SK-N-MC (cell line): ENCODE data around the gene DNAJC17.

Experiments
- DNase-seq: peaks from one replicate; pipeline ENCODE4 v3.0.0-alpha.2; 2011; ENCODE audit warnings: low read depth, low spot score
- H3K27ac ChIP-seq: fragments of 200-600 bp; sonication (generic); 2 replicates; pipeline ENCODE4 v1.5.1; 2016; ENCODE audit warnings: mixed run types
- H3K36me3 ChIP-seq: fragments of 200-600 bp; sonication (generic); 2 replicates; pipeline ENCODE4 v1.6.1; 2017; ENCODE audit warnings: antibody characterized with exemption, low read length, mixed read lengths; ENCODE audit not compliant: insufficient read depth
- H3K4me3 ChIP-seq: fragments of 200-600 bp; sonication (generic); 2 replicates; pipeline ENCODE4 v1.5.1; 2016
- H3K9ac ChIP-seq: fragments of 200-600 bp; sonication (generic); 2 replicates; pipeline ENCODE4 v1.8.0; 2017; ENCODE audit warnings: mixed run types, mixed read lengths; ENCODE audit not compliant: insufficient read length
- H3K9me3 ChIP-seq: fragments of 200-600 bp; sonication (generic); 2 replicates; pipeline ENCODE4 v1.6.1; 2017; ENCODE audit warnings: low read depth, mild to moderate bottlenecking, antibody characterized with exemption, low read length, moderate library complexity, mixed read lengths
- EZH2 ChIP-seq: fragments of 200-600 bp; sonication (generic); IDR thresholded peaks from one replicate; pipeline ENCODE4 v1.6.1; 2017; ENCODE audit warnings: antibody characterized with exemption
- FOXP2 ChIP-seq: optimal IDR thresholded peaks from 2 replicates; pipeline ENCODE3; 2011; ENCODE audit warnings: mild to moderate bottlenecking, moderate library complexity; ENCODE audit not compliant: insufficient read depth; ENCODE audit errors: extremely low read length, control extremely low read depth
- POLR2AphosphoS5 ChIP-seq: IDR thresholded peaks from 2 replicates; pipeline ENCODE4 v1.6.1; 2012; ENCODE audit warnings: mild to moderate bottlenecking, low read depth, low read length, borderline replicate concordance

DNAJC17 gene

DNA sequence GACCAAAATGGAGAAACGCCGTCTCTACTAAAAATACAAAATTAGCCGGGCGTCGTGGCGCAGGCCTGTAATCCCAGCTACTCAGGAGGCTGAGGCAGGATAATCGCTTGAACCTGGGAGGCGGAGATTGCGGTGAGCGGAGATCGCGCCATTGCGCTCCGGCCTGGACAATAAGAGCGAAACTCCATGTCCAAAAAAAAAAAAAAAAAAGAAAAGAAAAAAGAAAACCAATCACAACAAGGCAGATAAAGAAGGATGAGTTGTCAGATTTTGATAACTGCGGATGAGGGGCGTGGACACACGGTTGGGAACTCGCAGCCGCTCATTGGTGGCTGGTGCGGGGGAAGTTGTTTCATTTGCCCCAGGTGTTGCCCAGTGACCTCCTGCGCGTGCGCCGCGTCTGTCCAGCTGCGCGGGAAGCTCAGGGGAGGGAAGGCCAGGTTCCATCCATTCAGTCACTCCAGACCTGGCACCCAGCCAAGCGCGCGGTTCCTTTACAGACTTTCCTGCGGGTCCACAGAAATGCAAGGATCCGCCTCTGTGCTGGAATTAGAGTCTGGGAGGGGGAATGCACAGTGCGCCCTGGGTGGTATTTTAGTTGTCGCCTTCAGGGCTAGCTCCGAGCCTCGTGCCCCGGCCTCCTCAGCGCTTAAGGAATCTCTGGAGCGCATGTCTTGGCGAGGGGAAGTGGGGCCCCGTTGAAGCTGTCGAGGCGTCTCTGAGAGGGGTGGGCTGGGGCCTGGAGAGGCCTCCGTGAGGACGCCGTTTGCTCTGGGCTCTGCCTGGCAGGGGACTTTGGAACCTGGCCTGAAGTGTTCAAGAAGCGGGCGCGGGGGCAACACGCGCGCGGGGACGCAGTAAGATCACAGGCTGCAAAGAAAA, 44.1 kb downstream of the DNAJC17 start:
- DNase-seq: no peak
- H3K36me3 ChIP-seq: no peaks in the 10 kb centered on the region; the same call in 1 of the 2 replicates
- peak overlapping the region; percentile 79 for H3K4me3 ChIP-seq
- H3K9me3 ChIP-seq: no peaks in the 10 kb centered on the region
- TF ChIP-seq POLR2AphosphoS5 (peak; percentile 24; the same call in 1 of the 2 replicates), EZH2 (no peak), FOXP2 (no peak)
- H3K27ac ChIP-seq: peak overlapping the region; percentile 75
- H3K9ac ChIP-seq: peak overlapping the region; percentile 73

DNA sequence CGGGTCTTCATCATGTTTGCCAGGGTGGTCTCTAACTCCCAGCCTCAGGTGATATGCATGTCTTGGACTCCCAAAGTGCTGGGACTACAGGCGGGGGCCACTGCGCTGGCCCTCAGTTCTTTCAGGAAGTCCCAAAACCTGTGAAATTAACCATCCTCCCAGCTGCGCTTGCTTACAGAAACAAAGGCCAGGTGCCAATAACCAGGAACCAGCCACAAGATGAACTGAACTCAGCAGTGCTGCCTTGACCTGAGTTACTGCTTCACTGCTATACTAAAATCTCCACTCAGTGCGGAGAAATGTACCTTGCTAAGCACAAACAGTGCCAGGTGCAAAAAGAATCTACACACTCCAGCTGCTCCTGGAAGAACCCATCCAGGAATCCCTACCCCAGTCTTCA, 47.3 kb downstream of the DNAJC17 start:
- H3K4me3 ChIP-seq: no peak overlapping the region
- no peaks in the 10 kb centered on the region for H3K9me3 ChIP-seq
- H3K9ac ChIP-seq: no peak overlapping the region
- DNase-seq: no peak
- no peak overlapping the region for H3K27ac ChIP-seq
- TF ChIP-seq FOXP2: no peak
- TF ChIP-seq EZH2: no peak
- no peak for TF ChIP-seq POLR2AphosphoS5
- H3K36me3 ChIP-seq: no peaks in the 10 kb centered on the region

DNA sequence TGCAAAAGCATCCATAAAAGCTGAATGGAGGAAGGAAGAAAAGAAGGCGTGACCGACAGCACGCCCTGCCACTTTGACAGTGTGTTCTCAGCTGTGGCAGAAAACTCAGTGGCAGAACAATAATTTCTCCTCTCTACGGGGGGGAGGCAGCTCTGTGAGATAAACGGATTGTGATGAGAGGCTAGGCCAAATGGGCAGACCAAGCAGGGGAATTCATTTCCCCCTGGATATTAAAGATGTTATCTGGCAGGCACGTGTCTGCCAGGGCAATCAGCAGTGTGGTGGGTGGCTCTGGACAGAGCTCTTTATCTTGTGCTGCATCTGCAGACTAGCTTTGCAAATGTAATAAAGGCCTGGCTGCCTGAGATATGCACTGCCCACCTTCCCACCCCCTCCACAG, 50.3 kb downstream of the DNAJC17 start:
- H3K9ac ChIP-seq: no peak overlapping the region
- peaks cover 5% of the 10 kb centered on the region; the same call in 1 of the 2 replicates for H3K36me3 ChIP-seq
- no peak for DNase-seq
- no peaks in the 10 kb centered on the region for H3K9me3 ChIP-seq
- no peak for TF ChIP-seq FOXP2
- TF ChIP-seq POLR2AphosphoS5: no peak
- TF ChIP-seq EZH2: no peak
- H3K4me3 ChIP-seq: no peak overlapping the region
- H3K27ac ChIP-seq: peak overlapping the region; percentile 56

DNA sequence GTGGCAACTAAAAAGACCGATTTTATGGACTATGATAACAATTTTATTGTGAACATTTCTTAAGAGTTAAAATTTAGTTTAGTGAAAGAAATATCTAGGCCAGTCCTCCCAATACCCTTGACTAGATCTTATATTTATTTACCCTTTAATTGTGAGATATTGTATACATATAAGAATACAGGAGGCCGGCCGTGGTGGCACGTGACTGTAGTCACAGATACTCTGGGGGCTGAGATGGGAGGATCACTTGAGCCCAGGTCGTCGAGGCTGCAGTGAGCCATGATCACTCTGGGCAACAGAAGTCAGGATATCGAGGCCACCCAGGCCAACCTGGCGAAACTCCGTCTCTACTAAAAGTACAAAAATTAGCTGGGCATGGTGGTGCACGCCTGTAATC, 51.5 kb downstream of the DNAJC17 start:
- peak overlapping the region; percentile 99 for H3K27ac ChIP-seq
- peak overlapping the region; percentile 97 for H3K9ac ChIP-seq
- DNase-seq: no peak
- H3K9me3 ChIP-seq: no peaks in the 10 kb centered on the region
- peaks cover 6% of the 10 kb centered on the region; the same call in 1 of the 2 replicates for H3K36me3 ChIP-seq
- H3K4me3 ChIP-seq: peak overlapping the region; percentile 93
- no peak for TF ChIP-seq FOXP2
- no peak for TF ChIP-seq EZH2
- no peak for TF ChIP-seq POLR2AphosphoS5

DNA sequence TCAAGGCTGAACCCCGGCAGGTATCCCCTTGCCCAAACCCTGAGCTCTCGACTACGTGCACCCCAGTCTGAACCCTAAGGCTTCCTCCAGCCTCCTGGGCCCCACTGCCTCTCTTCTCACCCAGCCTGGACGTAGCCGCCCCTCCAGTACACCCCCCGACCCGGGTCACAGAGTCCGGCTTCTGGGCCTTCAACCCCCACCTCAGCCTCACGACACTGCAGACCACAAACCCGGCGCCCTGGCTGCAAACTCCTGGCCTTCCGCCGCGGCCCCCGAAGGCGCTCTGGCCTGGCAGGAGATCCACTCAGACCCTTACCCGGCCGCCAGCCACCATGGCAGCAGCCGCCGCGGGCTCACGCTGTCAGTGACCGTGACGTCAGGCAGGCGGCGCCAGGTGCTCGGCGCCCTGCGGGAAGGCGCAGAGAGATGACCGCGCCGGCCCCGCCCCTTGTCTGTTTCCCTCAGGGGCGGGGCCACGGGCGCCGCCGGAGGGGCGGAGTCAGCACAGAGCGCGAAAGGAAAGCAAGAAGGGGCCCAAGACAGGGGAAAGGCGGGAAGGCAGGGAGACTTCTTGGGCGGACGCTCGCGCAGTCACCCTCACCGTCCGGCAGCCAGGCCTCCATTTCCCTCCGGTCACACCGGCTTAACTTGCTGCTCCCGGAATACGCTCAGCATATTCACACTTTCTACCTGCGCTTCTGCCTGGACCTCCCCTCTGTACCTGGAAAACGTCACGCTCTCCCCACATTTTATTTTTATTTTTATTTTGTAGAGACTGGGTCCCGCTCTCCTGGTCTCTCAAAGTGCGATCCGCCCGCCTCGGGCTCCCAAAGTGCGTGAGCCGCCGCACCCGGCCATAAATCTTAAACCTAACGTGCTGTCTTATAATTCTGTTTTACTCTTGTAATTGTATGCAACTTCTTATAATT, 52.1 kb downstream of the DNAJC17 start, which contains the start of gene RMDN3:
Gene RMDN3, minus strand, starts transcription at position 372 of the 929 bp plus-strand sequence. CDS start 471 bp downstream, outside the sequence.
- peaks cover 10% of the 10 kb centered on the region; the same call in 1 of the 2 replicates for H3K36me3 ChIP-seq
- H3K9ac ChIP-seq: peak within 1 kb of the TSS; percentile 97
- H3K27ac ChIP-seq: peak within 1 kb of the TSS; percentile 99
- TF ChIP-seq FOXP2: peak; percentile 59
- peak; percentile 87 for TF ChIP-seq POLR2AphosphoS5
- no peak for TF ChIP-seq EZH2
- H3K9me3 ChIP-seq: no peaks in the 10 kb centered on the region
- DNase-seq: peak; percentile 70
- peak within 1 kb of the TSS; percentile 93 for H3K4me3 ChIP-seq

DNA sequence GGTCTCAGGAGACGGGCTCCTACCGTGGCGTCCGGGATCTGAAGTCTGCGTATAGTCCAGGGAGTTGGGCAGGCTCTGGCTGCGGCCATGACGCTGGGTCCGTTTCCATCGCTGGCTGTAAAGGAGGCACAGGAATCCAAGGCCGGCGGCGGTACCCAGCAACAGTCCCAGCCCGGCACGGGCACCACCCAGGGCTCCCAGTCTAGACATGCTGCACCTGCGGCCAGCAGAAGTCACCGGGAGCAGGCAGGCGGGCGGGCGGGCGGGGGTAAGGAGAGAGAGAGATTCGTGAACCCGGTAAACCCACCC, 52.7 kb downstream of the DNAJC17 start:
- Histone ChIP-seq H3K36me3 (peaks cover 13% of the 10 kb centered on the region), H3K9ac (peak overlapping the region; percentile 97), H3K4me3 (peak overlapping the region; percentile 93), H3K9me3 (no peaks in the 10 kb centered on the region), H3K27ac (no peak overlapping the region)
- DNase-seq: no peak
- TF ChIP-seq FOXP2 (no peak), POLR2AphosphoS5 (no peak), EZH2 (no peak)

DNA sequence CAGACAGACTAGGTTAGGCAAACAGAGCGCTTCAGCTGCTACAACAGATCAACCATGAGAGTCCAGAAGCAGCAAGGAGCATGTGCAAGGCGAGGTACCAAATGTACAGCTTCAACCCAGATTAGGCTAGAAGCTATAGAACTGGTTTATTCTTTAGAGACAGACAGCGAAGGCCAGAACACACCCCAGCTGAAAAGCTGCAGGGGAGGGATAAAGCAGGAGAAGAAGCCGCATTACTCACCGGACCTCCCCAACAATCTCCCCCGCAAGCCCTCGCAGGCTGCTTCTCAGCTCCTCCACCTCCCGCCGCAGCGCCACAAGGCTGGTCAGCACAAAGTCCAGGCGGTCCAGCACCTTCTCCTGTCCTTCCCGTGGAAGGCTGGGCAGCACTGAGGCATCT, 55.5 kb downstream of the DNAJC17 start:
- TF ChIP-seq FOXP2 (no peak), EZH2 (no peak), POLR2AphosphoS5 (no peak)

DNA sequence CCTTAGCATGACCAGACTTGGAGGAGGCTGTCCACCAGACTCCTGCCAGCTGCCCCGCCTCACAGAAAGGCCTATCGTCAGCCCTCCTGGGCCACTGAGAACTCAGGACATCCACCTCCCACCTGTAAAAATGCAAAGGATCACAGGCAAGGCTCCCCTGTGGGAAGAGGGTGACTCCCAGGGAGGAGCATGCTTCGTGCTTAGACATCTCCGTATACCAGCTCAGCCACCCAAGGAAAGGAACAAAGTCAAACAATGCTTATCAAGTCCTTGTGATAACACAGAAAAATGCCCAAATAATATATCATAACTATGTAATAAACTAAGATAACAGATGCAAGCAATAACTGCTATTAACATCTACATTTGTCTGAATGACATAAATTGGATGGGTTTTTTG, 56.4 kb downstream of the DNAJC17 start:
- DNase-seq: no peak
- Histone ChIP-seq H3K4me3 (no peak overlapping the region), H3K36me3 (peaks cover 20% of the 10 kb centered on the region), H3K27ac (no peak overlapping the region), H3K9ac (no peak overlapping the region), H3K9me3 (no peaks in the 10 kb centered on the region)
- TF ChIP-seq EZH2: no peak
- no peak for TF ChIP-seq FOXP2
- no peak for TF ChIP-seq POLR2AphosphoS5

More for the DNA sequence above, 55.5 kb downstream of the DNAJC17 start:
- Histone ChIP-seq H3K36me3 (peaks cover 20% of the 10 kb centered on the region), H3K27ac (no peak overlapping the region), H3K9ac (no peak overlapping the region), H3K9me3 (no peaks in the 10 kb centered on the region), H3K4me3 (no peak overlapping the region)
- DNase-seq: no peak
